ENCODE results near the gene PCDHA4.
"Not testable (repeated sequence)": the region's sequence is repeated elsewhere in the genome, so short reads cannot be mapped to it uniquely, and the experiment has no call there.

DNA sequence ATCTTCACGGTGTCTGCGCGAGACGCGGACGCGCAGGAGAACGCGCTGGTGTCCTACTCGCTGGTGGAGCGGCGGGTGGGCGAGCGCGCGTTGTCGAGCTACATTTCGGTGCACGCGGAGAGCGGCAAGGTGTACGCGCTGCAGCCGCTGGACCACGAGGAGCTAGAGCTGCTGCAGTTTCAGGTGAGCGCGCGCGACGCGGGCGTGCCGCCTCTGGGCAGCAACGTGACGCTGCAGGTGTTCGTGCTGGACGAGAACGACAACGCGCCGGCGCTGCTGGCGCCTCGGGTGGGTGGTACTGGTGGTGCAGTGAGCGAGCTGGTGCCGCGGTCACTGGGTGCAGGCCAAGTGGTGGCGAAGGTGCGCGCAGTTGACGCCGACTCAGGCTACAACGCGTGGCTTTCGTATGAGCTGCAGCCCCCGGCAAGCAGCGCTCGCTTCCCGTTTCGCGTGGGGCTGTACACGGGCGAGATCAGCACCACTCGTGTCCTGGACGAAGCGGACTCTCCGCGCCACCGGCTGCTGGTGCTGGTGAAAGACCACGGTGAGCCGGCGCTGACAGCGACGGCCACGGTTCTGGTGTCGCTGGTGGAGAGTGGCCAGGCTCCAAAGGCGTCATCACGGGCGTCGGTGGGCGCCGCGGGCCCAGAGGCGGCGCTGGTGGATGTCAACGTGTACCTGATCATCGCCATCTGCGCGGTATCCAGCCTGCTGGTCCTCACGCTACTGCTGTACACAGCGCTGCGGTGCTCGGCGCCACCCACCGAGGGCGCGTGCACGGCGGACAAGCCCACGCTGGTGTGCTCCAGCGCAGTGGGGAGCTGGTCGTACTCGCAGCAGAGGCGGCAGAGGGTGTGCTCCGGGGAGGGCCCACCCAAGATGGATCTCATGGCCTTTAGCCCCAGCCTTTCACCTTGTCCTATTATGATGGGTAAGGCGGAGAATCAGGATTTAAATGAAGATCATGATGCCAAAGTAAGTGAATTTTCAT is 22.9 kb downstream of the PCDHA4 start:
- TF ChIP-seq CBFA2T2 (conservative IDR thresholded peaks at IDR 0.05); NFIC (IDR thresholded peaks at IDR 0.05); E2F1 (CRISPR knock-in tag; IDR thresholded peaks at IDR 0.05); CTCF (IDR thresholded peaks at IDR 0.05 in 2 of 3, conservative IDR thresholded peaks at IDR 0.05 in 1 of 3; ENCODE audit: insufficient read depth in 2 of 3, low read depth in 1 of 3, low read length in 3 of 3); NFYB (IDR thresholded peaks at IDR 0.05; ENCODE audit: extremely low read depth, insufficient read length); EZH2 (IDR thresholded peaks at IDR 0.05; ENCODE audit: borderline replicate concordance, low read depth, low read length): not testable (repeated sequence)

Data from K562 (cell line).